Gastrocnemius medialis (tissue), 4 donors: ENCODE results near the gene HIRA. TPM values are rescaled to one million over a fixed set of nuclear protein-coding genes. Genes with fewer than 3 reads are reported as not detected.

ENCODE experiments used
- ATAC-seq, 2 donors: fragments of 150-250 bp; one replicate each; pipeline ENCODE4 v1.9.1; 2016
- DNase-seq, 2 donors: peaks; one replicate each; pipeline ENCODE4 v3.0.0-alpha.2; 2019
- H3K27ac ChIP-seq, 4 donors: fragments of 200-600 bp; sonication (generic); 1 replicate in 1 of 4; 2 replicates in 3 of 4; pipeline ENCODE4 v1.5.1; 2016 to 2018; ENCODE audit warnings: mild to moderate bottlenecking in 2 of 4, moderate library complexity in 1 of 4
- H3K27me3 ChIP-seq, 3 donors: fragments of 200-600 bp; sonication (generic) in 2 of 3; 1 replicate in 1 of 3; 2 replicates in 2 of 3; pipeline versions ENCODE4 v1.5.1 to v1.6.0; 2016 to 2019; ENCODE audit warnings: mild to moderate bottlenecking in 1 of 3, moderate library complexity in 1 of 3
- H3K36me3 ChIP-seq, 2 donors: fragments of 200-600 bp; sonication (generic) in 1 of 2; one replicate each; pipeline ENCODE4 v1.5.1; 2017 to 2018
- H3K4me1 ChIP-seq, 2 donors: fragments of 200-600 bp; sonication (generic) in 1 of 2; one replicate each; pipeline ENCODE4 v1.5.1; 2016 to 2017; ENCODE audit warnings: mild to moderate bottlenecking in 2 of 2
- H3K4me3 ChIP-seq, 4 donors: fragments of 200-600 bp; sonication (generic) in 3 of 4; 1 replicate in 1 of 4; 2 replicates in 3 of 4; pipeline ENCODE4 v1.5.1; 2016 to 2019; ENCODE audit warnings: mild to moderate bottlenecking in 2 of 4
- H3K9me3 ChIP-seq, 3 donors: fragments of 200-600 bp; sonication (generic) in 2 of 3; 1 replicate in 1 of 3; 2 replicates in 2 of 3; pipeline ENCODE4 v1.5.1; 2016 to 2019
- POLR2A ChIP-seq, 2 donors: fragments of 450-650 bp; IDR thresholded peaks; one replicate each; pipeline ENCODE4 v1.6.1; 2017; ENCODE audit warnings: antibody characterized with exemption in 2 of 2, mild to moderate bottlenecking in 2 of 2, moderate library complexity in 2 of 2
- in situ Hi-C, 4 donors: fragments of 200-750 bp; cut with MboI; loops; one replicate each; pipeline versions ENCODE4 v1.15.0 to v1.8.0; 2017; ENCODE audit warnings: low sequenced_read_pairs in 4 of 4
- intact Hi-C: fragments of 100-400 bp; cut with DNase I; formaldehyde crosslinking; loops from one replicate; pipeline ENCODE4 v1.15.1; 2023; ENCODE audit warnings: low total_unique reads
- total RNA-seq, 4 donors: library from RNA; depleted of rRNA; stranded (reverse); fragments of >200 nt; gene quantifications; one replicate each; pipeline versions ENCODE4 v1.1.0 to v1.2.3, GENCODE V29; 2016
- TF ChIP-seq, protein P1 (sequence below), 5 experiments: fragments of 450-650 bp in 3 of 5; fragments of 200-600 bp in 2 of 5; sonication (generic) in 2 of 5; IDR thresholded peaks in 4 of 5; conservative IDR thresholded peaks in 1 of 5; 1 replicate in 4 of 5; 2 replicates in 1 of 5; pipeline ENCODE4 v1.5.1; 2016 to 2019; ENCODE audit warnings: antibody characterized with exemption in 5 of 5, mild to moderate bottlenecking in 3 of 5, moderate library complexity in 3 of 5

HIRA gene
- total RNA-seq, 4 donors from 2014 or later: 14.2 to 46.8 (median 24.6) TPM

DNA sequence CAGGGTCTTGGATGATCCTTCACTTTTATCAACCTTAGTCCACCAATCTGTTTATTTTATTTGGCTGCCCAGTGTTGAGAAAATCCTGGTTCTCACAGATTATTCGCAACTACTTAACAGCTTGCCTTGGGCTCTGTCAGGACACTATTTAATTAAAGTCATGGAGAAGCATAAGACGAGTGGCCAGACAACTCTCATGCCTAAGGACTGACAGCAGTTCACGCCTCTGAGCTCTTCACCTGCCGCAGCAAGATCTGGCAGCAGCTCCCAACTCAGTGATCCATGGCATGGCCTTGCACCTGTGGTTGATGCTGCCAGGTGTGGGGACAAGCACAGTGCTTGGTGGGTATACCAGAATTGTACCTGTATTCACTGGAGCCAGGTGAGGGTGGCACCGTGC lies 37.8 kb downstream of the HIRA start:
- ATAC-seq (no peak), DNase-seq (no peak)
- H3K4me3 ChIP-seq: no peak overlapping the region
- intact Hi-C loops (no loop called here), in situ Hi-C loops (loop anchor here in 1 of 4 donors (25.0 kb wide), 2 partner anchors 181 to 244 kb away; no protein-coding TSS in a partner anchor)
- TF ChIP-seq, protein P1, sequence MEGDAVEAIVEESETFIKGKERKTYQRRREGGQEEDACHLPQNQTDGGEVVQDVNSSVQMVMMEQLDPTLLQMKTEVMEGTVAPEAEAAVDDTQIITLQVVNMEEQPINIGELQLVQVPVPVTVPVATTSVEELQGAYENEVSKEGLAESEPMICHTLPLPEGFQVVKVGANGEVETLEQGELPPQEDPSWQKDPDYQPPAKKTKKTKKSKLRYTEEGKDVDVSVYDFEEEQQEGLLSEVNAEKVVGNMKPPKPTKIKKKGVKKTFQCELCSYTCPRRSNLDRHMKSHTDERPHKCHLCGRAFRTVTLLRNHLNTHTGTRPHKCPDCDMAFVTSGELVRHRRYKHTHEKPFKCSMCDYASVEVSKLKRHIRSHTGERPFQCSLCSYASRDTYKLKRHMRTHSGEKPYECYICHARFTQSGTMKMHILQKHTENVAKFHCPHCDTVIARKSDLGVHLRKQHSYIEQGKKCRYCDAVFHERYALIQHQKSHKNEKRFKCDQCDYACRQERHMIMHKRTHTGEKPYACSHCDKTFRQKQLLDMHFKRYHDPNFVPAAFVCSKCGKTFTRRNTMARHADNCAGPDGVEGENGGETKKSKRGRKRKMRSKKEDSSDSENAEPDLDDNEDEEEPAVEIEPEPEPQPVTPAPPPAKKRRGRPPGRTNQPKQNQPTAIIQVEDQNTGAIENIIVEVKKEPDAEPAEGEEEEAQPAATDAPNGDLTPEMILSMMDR (IDR thresholded peaks at IDR 0.05 in 4 of 5, conservative IDR thresholded peaks at IDR 0.05 in 1 of 5): no peak
- TF ChIP-seq POLR2A (IDR thresholded peaks at IDR 0.05): no peak
- H3K36me3 ChIP-seq: peaks cover 2 to 72% of the 10 kb centered on the region in 2 donors
- no peaks in the 10 kb centered on the region for H3K27me3 ChIP-seq
- H3K27ac ChIP-seq: no peak overlapping the region
- no peaks in the 10 kb centered on the region for H3K9me3 ChIP-seq
- peaks cover 5 to 12% of the 10 kb centered on the region in 2 donors for H3K4me1 ChIP-seq

- no peaks in the 10 kb centered on the region for H3K9me3 ChIP-seq
- intact Hi-C loops: no loop called here
- H3K4me1 ChIP-seq: peaks cover 5 to 12% of the 10 kb centered on the region in 2 donors
- H3K27ac ChIP-seq: no peak overlapping the region
- ATAC-seq: no peak
- no peak for TF ChIP-seq POLR2A (IDR thresholded peaks at IDR 0.05)
- TF ChIP-seq, protein P1 (IDR thresholded peaks at IDR 0.05 in 4 of 5, conservative IDR thresholded peaks at IDR 0.05 in 1 of 5): no peak
- H3K27me3 ChIP-seq: no peaks in the 10 kb centered on the region
- no peak for DNase-seq
- peaks cover 8 to 86% of the 10 kb centered on the region in 2 donors for H3K36me3 ChIP-seq
- H3K4me3 ChIP-seq: no peak overlapping the region
- in situ Hi-C loops: loop anchor here in 1 of 4 donors (25.0 kb wide), 2 partner anchors 175 to 250 kb away; no protein-coding TSS in a partner anchor
Measured at GRCh38 chr22:19387575-19387974, 44.0 kb downstream of the HIRA start.

DNA sequence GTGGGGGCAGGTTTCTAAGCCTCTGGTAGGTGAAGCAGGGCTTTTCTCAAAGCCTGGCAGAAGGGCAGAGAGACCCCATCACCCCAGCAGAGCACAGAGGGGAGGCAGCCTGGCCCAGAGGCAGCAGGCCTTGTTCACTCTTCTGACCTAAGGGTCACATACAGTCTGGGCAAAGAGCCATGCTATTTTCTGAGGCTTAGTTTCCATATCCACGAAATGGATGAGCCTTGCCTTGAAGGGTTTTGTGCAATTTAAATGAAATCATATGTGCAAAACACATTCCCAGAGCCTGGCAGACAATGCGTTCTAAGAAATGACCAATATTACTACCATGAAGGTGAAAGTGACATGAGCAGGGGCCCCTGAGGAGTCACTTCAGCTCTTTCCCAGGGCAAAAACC lies 44.5 kb downstream of the HIRA start:
- ATAC-seq (no peak), DNase-seq (no peak)
- Histone ChIP-seq H3K9me3 (no peaks in the 10 kb centered on the region), H3K27me3 (no peaks in the 10 kb centered on the region), H3K27ac (no peak overlapping the region), H3K4me3 (no peak overlapping the region), H3K4me1 (peaks cover 5 to 12% of the 10 kb centered on the region in 2 donors), H3K36me3 (peaks cover 8 to 86% of the 10 kb centered on the region in 2 donors)
- in situ Hi-C loops (loop anchor here in 1 of 4 donors (25.0 kb wide), 2 partner anchors 175 to 250 kb away; no protein-coding TSS in a partner anchor), intact Hi-C loops (no loop called here)
- no peak for TF ChIP-seq POLR2A (IDR thresholded peaks at IDR 0.05)
- TF ChIP-seq, protein P1 (IDR thresholded peaks at IDR 0.05 in 4 of 5, conservative IDR thresholded peaks at IDR 0.05 in 1 of 5): no peak

DNA sequence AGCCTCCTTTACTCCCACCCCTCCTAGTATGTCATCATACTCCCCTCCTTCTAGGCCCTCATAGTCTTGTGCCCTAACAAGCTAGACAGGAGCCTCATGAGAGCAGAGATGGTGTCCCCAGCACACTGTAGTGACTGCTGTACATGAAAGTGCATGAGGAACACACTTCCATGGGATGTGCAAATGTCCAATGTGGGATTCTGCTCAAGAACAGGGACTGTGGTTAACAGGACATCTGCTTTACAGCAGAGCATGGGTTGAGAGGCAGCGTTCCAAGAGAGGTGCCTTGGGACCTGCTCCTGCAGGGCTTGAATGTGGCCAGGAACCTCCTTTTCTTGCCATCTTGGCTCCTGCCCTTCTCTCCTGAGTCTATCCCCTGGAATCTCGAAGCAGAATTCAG lies 45.3 kb downstream of the HIRA start:
- H3K27ac ChIP-seq: no peak overlapping the region
- intact Hi-C loops: no loop called here
- H3K9me3 ChIP-seq: no peaks in the 10 kb centered on the region
- DNase-seq: no peak
- in situ Hi-C loops: loop anchor here in 1 of 4 donors (25.0 kb wide), 2 partner anchors 174 to 251 kb away; no protein-coding TSS in a partner anchor
- ATAC-seq: no peak
- no peaks in the 10 kb centered on the region for H3K27me3 ChIP-seq
- no peak overlapping the region for H3K4me3 ChIP-seq
- TF ChIP-seq POLR2A (IDR thresholded peaks at IDR 0.05): no peak
- TF ChIP-seq, protein P1 (IDR thresholded peaks at IDR 0.05 in 4 of 5, conservative IDR thresholded peaks at IDR 0.05 in 1 of 5): no peak
- peaks cover 5 to 12% of the 10 kb centered on the region in 2 donors for H3K4me1 ChIP-seq
- H3K36me3 ChIP-seq: peaks cover 8 to 87% of the 10 kb centered on the region in 2 donors
